Measurements from ENCODE around the gene SMIM8. TPM values are rescaled to one million over a fixed set of nuclear protein-coding genes. Genes with fewer than 3 reads are reported as not detected.

SMIM8 gene
- total RNA-seq, 1 experiment from 2014 or later: 5.0 TPM

- Histone ChIP-seq H3F3A (ENCODE audit: low read length, unreplicated experiment) (no peaks in the 10 kb centered on the region), H3K4me3 (ENCODE audit: low read length) (no peak overlapping the region), H3K9me2 (replicated peaks; ENCODE audit: low read length) (no peaks in the 10 kb centered on the region), H3K9me3 (ENCODE audit: low read length) (no peaks in the 10 kb centered on the region), H3K4me2 (ENCODE audit: low read length) (no peak overlapping the region), H2AFZ (ENCODE audit: low read length) (no peak overlapping the region), H3K27me3 (ENCODE audit: low read length) (no peaks in the 10 kb centered on the region), H3K27ac (ENCODE audit: low read length) (no peak overlapping the region), H3K9ac (ENCODE audit: low read length) (no peak overlapping the region), H3K36me3 (ENCODE audit: low read depth, low read length) (no peaks in the 10 kb centered on the region), H3K4me1 (ENCODE audit: insufficient read depth, low read length) (no peaks in the 10 kb centered on the region), H4K20me1 (ENCODE audit: low read length) (no peaks in the 10 kb centered on the region), H3K79me2 (ENCODE audit: low read length) (no peaks in the 10 kb centered on the region)
- intact Hi-C loops (cut with micrococcal nuclease): no loop called here
- TF ChIP-seq CTCF (conservative IDR thresholded peaks at IDR 0.05; ENCODE audit: low read depth, low read length) (no peak), EZH2phosphoT487 (IDR thresholded peaks at IDR 0.05; ENCODE audit: borderline replicate concordance, low read length) (no peak), EZH2 (IDR thresholded peaks at IDR 0.05; ENCODE audit: low read length, unreplicated experiment) (no peak)
- ChIA-PET CTCF (no interaction called here), POLR2A (ENCODE audit: unreplicated experiment) (no interaction called here)
- DNase-seq (no peak), ATAC-seq (no peak)
- BruUV-seq (replicated peaks): no TSS peak
These were observed 29.2 kb downstream of the SMIM8 start for GRCh38 chr6:87351583-87351982.

GRCh38 chr6:87356181-87356580 is 33.8 kb downstream of the SMIM8 start:
- H3F3A ChIP-seq (ENCODE audit: low read length, unreplicated experiment): no peaks in the 10 kb centered on the region
- no peak overlapping the region for H3K9ac ChIP-seq (ENCODE audit: low read length)
- intact Hi-C loops (cut with micrococcal nuclease): no loop called here
- no peaks in the 10 kb centered on the region for H3K4me1 ChIP-seq (ENCODE audit: insufficient read depth, low read length)
- H3K9me2 ChIP-seq (replicated peaks; ENCODE audit: low read length): no peaks in the 10 kb centered on the region
- DNase-seq (no peak), ATAC-seq (no peak)
- ChIA-PET CTCF (no interaction called here), POLR2A (ENCODE audit: unreplicated experiment) (no interaction called here)
- H3K27ac ChIP-seq (ENCODE audit: low read length): no peak overlapping the region
- no peak overlapping the region for H2AFZ ChIP-seq (ENCODE audit: low read length)
- H3K4me3 ChIP-seq (ENCODE audit: low read length): no peak overlapping the region
- H3K27me3 ChIP-seq (ENCODE audit: low read length): no peaks in the 10 kb centered on the region
- H3K9me3 ChIP-seq (ENCODE audit: low read length): no peaks in the 10 kb centered on the region
- no peaks in the 10 kb centered on the region for H4K20me1 ChIP-seq (ENCODE audit: low read length)
- TF ChIP-seq EZH2phosphoT487 (IDR thresholded peaks at IDR 0.05; ENCODE audit: borderline replicate concordance, low read length) (no peak), CTCF (conservative IDR thresholded peaks at IDR 0.05; ENCODE audit: low read depth, low read length) (no peak), EZH2 (IDR thresholded peaks at IDR 0.05; ENCODE audit: low read length, unreplicated experiment) (no peak)
- no peak overlapping the region for H3K4me2 ChIP-seq (ENCODE audit: low read length)
- no TSS peak for BruUV-seq (replicated peaks)
- no peaks in the 10 kb centered on the region for H3K36me3 ChIP-seq (ENCODE audit: low read depth, low read length)
- no peaks in the 10 kb centered on the region for H3K79me2 ChIP-seq (ENCODE audit: low read length)

GRCh38 chr6:87357479-87358196 is 35.2 kb downstream of the SMIM8 start:
- Histone ChIP-seq H3K9me3 (ENCODE audit: low read length) (no peaks in the 10 kb centered on the region), H3K4me2 (ENCODE audit: low read length) (no peak overlapping the region), H3F3A (ENCODE audit: low read length, unreplicated experiment) (no peaks in the 10 kb centered on the region), H3K4me1 (ENCODE audit: insufficient read depth, low read length) (no peaks in the 10 kb centered on the region), H3K9ac (ENCODE audit: low read length) (no peak overlapping the region), H4K20me1 (ENCODE audit: low read length) (no peaks in the 10 kb centered on the region), H3K36me3 (ENCODE audit: low read depth, low read length) (no peaks in the 10 kb centered on the region), H3K79me2 (ENCODE audit: low read length) (no peaks in the 10 kb centered on the region), H3K9me2 (replicated peaks; ENCODE audit: low read length) (no peaks in the 10 kb centered on the region), H3K27ac (ENCODE audit: low read length) (no peak overlapping the region), H2AFZ (ENCODE audit: low read length) (no peak overlapping the region), H3K4me3 (ENCODE audit: low read length) (no peak overlapping the region), H3K27me3 (ENCODE audit: low read length) (no peaks in the 10 kb centered on the region)
- intact Hi-C loops (cut with micrococcal nuclease): no loop called here
- ATAC-seq (no peak), DNase-seq (no peak)
- no TSS peak for BruUV-seq (replicated peaks)
- TF ChIP-seq CTCF (conservative IDR thresholded peaks at IDR 0.05; ENCODE audit: low read depth, low read length) (no peak), EZH2 (IDR thresholded peaks at IDR 0.05; ENCODE audit: low read length, unreplicated experiment) (no peak), EZH2phosphoT487 (IDR thresholded peaks at IDR 0.05; ENCODE audit: borderline replicate concordance, low read length) (no peak)
- ChIA-PET POLR2A (ENCODE audit: unreplicated experiment) (no interaction called here), CTCF (no interaction called here)
